Muscle layer of duodenum (tissue), 2 donors: ENCODE measurements around the gene PARVA.

Experiments
- H3K27ac ChIP-seq: one replicate; pipeline ENCODE4 v1.7.0; 2013; ENCODE audit warnings: mild to moderate bottlenecking, low read length
- H3K27me3 ChIP-seq: one replicate; pipeline ENCODE4 v1.7.0; 2013; ENCODE audit warnings: low read depth, mild to moderate bottlenecking, control low read depth, low read length
- H3K36me3 ChIP-seq, 2 donors: one replicate each; pipeline ENCODE4 v1.7.0; 2013; ENCODE audit warnings: low read length in 2 of 2, control low read depth in 1 of 2, mild to moderate bottlenecking in 1 of 2; ENCODE audit not compliant: insufficient read depth in 2 of 2, control insufficient read depth in 1 of 2
- H3K4me1 ChIP-seq, 2 donors: one replicate each; pipeline ENCODE4 v1.7.0; 2013; ENCODE audit warnings: low read length in 2 of 2, mild to moderate bottlenecking in 2 of 2, control low read depth in 1 of 2, moderate library complexity in 1 of 2; ENCODE audit not compliant: insufficient read depth in 2 of 2, control insufficient read depth in 1 of 2
- H3K4me3 ChIP-seq, 2 donors: one replicate each; pipeline ENCODE4 v1.7.0; 2013; ENCODE audit warnings: low read length in 2 of 2, low read depth in 1 of 2, mild to moderate bottlenecking in 1 of 2
- H3K9me3 ChIP-seq, 2 donors: one replicate each; pipeline ENCODE4 v1.7.0; 2013; ENCODE audit warnings: low read length in 2 of 2, control low read depth in 1 of 2, mild to moderate bottlenecking in 1 of 2; ENCODE audit not compliant: control insufficient read depth in 1 of 2
- donor health status: healthy.

Gene PARVA

DNA sequence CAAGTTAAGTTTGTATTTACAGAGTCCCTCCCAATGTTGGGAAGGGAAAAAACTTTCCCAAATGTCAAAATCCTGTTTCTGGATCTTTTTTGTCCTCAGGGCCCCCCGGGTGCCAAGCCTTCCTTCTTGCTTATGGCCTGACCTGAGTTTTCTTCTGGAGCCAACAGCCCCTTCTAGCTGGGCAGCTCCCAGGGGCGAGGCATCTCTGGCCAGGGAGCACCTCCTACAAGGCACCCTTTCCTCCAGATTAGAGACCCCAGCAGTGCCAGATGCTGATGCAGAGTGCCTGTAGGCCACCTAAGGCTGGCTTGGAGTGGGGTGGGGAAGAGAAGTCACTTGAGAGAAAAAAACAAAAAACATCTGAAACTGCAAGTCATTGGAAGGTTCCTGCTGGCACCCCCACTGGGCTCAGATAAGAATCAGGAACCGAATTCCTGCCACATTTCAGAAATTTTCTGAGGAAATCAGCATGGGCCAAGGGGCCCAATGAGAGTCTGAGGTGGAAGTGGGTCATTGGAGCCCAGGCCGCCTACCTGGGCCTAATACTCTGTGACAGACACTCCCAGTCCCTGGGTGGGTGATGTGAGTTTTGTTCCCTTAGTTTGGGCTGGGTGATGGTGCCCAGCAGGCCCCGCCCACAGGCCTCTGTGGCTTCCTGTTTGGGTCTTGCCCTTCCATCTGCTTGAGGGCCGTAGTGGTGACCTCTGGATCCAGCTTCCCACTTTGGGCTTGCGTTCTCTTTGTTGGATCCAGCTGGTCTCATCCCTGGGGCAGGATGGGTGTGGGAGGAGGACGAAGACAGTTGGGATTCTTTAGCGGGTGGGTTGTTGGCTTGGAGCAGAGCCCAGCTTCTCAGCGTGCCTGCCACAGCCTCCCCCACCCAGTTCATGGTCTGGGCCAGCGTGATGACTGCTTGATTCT lies 40.6 kb downstream of the PARVA start:
- peaks cover 3 to 26% of the 10 kb centered on the region in 2 donors for H3K4me1 ChIP-seq

DNA sequence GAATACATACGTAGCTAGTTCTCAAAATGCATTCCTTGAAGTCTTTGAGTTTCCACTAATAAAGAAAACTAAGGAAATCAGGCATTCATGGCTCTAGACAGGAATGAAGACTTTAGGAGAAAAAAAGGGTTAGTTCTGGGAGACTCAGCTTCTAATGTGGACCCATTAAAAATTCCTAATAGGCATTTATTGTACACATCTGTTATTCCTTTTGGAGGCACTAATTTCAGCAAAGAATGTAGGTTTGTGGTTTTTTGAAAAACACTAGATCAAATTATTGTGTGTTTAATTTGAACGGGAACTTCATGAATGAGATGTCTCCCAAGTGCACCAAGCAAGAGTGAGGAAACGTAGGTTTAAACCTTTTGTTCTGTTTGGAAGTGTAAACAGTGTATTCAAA lies 42.7 kb downstream of the PARVA start:
- H3K36me3 ChIP-seq: no peaks in the 10 kb centered on the region
- no peaks in the 10 kb centered on the region for H3K9me3 ChIP-seq
- H3K4me3 ChIP-seq: no peak overlapping the region
- H3K27me3 ChIP-seq: no peaks in the 10 kb centered on the region
- H3K27ac ChIP-seq: no peak overlapping the region
- peaks cover 0 to 14% of the 10 kb centered on the region in 2 donors for H3K4me1 ChIP-seq

More for the DNA sequence above, 40.6 kb downstream of the PARVA start:
- Histone ChIP-seq H3K4me3 (no peak overlapping the region), H3K9me3 (no peaks in the 10 kb centered on the region), H3K36me3 (no peaks in the 10 kb centered on the region), H3K27ac (peak overlapping the region; percentile 7), H3K27me3 (no peaks in the 10 kb centered on the region)

DNA sequence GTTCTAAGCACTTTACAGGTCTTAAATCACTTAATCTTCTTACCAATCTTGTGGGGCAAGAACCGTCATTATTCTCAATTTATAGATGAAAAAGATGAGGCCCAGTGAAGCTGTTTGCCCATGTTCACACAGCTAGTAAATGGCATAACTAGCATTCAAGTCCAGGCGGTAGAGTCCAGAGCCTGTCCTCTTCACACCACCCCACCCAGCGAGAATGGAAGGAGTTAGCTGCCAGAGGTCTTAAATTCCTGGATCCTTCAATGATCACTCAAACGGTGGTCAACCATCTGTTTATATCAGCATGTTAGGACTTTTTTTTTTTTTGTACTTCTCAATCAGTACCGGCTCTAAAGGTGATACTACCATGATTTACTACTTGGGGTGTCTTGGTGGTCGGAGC lies 43.3 kb downstream of the PARVA start:
- Histone ChIP-seq H3K4me3 (no peak overlapping the region), H3K27ac (no peak overlapping the region), H3K36me3 (no peaks in the 10 kb centered on the region)

DNA sequence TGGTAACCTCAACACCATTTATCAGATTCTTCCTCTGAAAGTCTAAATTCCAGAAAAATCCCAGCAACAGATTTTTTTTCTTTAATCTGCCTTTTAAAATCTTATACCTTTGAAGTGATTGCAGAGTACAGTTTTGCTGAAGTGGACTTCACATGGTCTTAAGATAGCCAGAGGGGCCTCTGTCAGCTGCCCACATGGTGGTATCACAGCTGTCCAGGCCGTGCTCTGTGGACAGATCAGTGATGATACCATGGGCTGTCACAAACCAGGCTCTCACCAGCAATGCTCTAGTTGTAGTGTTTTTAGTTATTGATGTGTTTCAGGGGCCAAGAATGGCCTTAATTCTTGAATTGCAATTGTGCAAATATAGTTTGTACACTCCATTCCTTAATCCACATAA lies 44.0 kb downstream of the PARVA start:
- H3K27me3 ChIP-seq: no peaks in the 10 kb centered on the region
- H3K36me3 ChIP-seq: no peaks in the 10 kb centered on the region
- H3K4me3 ChIP-seq: no peak overlapping the region
- no peak overlapping the region for H3K27ac ChIP-seq
- H3K4me1 ChIP-seq: peaks cover 0 to 21% of the 10 kb centered on the region in 2 donors
- H3K9me3 ChIP-seq: no peaks in the 10 kb centered on the region

More for the DNA sequence above, 43.3 kb downstream of the PARVA start:
- Histone ChIP-seq H3K4me1 (peaks cover 0 to 16% of the 10 kb centered on the region in 2 donors), H3K27me3 (no peaks in the 10 kb centered on the region), H3K9me3 (no peaks in the 10 kb centered on the region)

DNA sequence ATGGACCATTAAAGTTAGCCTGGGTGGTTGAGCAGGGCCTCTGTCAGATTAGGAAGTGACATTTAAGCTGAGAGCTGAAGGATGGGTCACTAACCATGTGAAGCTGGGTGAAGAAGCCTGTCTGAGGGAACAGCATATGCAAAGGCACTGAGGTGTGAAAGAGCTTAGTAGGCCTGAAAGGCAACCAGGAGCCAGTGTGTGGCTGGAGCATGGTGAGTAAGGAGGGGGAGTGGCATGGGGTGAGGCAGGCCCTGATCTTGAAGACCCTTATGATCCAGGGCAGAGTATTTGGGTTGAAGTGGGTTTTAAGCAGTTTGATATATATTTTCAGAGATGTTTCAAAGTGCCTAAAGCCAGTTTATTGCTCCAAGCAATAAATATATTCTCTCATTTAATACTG lies 48.8 kb downstream of the PARVA start:
- H3K27ac ChIP-seq: no peak overlapping the region
- peaks cover 12 to 25% of the 10 kb centered on the region in 2 donors for H3K4me1 ChIP-seq
- no peaks in the 10 kb centered on the region for H3K27me3 ChIP-seq

DNA sequence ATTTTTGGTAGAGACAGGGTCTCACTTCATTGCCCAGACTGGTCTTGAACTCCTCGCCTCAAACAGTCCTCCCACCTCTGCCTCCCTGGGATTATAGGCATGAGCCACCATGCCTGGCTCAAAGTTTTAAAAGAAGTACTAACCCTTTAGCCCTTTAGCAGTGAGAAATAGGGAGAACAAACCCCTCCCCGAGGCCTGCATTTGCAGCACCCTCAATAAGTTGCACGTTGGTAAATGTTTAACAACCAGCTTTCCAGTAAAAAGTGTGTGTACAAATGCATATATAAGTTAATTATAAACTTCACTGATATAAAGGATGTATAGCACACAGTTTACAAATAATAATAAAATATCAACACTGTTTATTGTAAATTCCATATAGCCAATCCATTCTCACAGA lies 51.8 kb downstream of the PARVA start:
- Histone ChIP-seq H3K4me3 (no peak overlapping the region), H3K27ac (no peak overlapping the region), H3K27me3 (no peaks in the 10 kb centered on the region), H3K4me1 (peaks cover 23 to 39% of the 10 kb centered on the region in 2 donors), H3K9me3 (no peaks in the 10 kb centered on the region), H3K36me3 (peaks cover 0 to 4% of the 10 kb centered on the region in 2 donors)

More for the DNA sequence above, 48.8 kb downstream of the PARVA start:
- Histone ChIP-seq H3K36me3 (peaks cover 0 to 4% of the 10 kb centered on the region in 2 donors), H3K4me3 (no peak overlapping the region), H3K9me3 (no peaks in the 10 kb centered on the region)

DNA sequence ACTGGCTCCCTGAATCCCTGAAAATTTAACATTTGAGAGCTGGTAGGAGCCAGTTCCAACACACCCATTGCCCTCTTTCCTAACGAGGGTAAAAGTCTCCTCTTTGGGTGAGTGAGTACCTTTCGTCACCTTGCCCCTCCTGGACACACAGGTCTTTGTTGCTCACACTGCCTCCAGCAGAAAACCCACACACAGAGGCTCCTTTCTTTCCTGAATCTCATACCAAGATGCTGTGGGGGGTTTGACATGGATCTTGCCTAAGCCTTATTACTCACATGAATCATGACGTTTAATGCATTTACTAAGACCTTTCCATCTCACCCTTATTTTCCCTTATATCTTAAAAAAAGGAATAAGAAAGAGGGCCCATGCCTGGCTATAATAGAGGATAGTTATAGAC lies 53.0 kb downstream of the PARVA start:
- H3K4me1 ChIP-seq: peaks cover 23 to 45% of the 10 kb centered on the region in 2 donors
- no peaks in the 10 kb centered on the region for H3K9me3 ChIP-seq
- peak overlapping the region; percentile 88 for H3K27ac ChIP-seq
- no peak overlapping the region for H3K4me3 ChIP-seq
- no peaks in the 10 kb centered on the region for H3K27me3 ChIP-seq
- peaks cover 0 to 4% of the 10 kb centered on the region in 2 donors for H3K36me3 ChIP-seq

DNA sequence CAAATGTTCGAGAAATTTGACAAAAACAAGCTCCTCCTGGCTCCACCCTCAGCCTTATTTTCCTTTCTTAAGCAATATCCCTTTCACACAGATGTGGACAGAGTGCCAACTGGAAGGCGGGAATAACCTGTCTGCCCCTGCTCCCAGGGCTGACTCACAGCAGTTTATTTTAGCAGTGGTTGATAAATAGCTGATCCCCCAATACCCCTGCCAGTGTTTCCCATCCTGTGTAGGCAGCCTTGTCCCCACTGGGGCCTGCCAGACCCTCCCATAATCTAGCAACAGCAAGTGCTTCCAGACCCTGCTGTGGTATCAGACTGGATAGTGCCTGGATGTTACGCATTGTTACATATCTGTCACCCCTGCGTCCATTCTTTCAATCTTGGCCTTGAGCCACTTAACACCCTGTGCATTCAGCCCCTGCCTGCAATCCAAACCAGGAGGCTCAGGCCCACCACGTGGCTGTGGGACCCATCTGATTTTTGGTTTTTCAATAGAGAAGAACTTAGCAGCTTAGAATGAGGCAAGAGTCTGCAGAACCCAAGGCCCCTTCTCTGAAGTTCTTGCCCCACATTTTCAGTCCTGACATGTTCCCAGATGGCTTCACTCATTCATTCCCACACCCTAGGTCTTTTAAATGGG lies 53.7 kb downstream of the PARVA start:
- peaks cover 23 to 39% of the 10 kb centered on the region in 2 donors for H3K4me1 ChIP-seq
- H3K27me3 ChIP-seq: no peaks in the 10 kb centered on the region
- H3K27ac ChIP-seq: peak overlapping the region; percentile 88
- peak overlapping the region in 1 of 2 donors; percentile 11 for H3K4me3 ChIP-seq
- H3K9me3 ChIP-seq: no peaks in the 10 kb centered on the region
- H3K36me3 ChIP-seq: peaks cover 0 to 4% of the 10 kb centered on the region in 2 donors

DNA sequence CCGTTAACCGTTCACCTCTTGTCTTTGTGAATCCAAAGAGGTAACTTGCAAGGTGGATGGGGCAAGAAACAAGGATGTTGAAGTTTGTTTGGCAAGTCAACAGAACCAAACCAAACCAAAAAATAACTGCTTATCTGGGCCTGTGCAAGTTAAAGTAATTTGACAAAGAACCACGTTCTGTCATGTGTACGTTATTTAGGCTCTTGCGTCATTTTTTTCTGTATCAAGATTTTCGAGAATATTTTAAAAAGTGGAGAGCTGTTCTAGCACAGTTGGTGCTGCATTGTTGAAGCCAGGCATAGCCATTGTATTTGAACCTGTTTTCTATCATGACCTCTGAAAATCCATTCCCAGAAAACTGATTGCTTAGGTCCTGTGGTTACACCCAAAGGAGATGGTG lies 55.1 kb downstream of the PARVA start:
- Histone ChIP-seq H3K27ac (peak overlapping the region; percentile 88), H3K9me3 (no peaks in the 10 kb centered on the region), H3K27me3 (no peaks in the 10 kb centered on the region), H3K4me1 (peaks cover 23 to 38% of the 10 kb centered on the region in 2 donors), H3K36me3 (peaks cover 0 to 4% of the 10 kb centered on the region in 2 donors), H3K4me3 (peak overlapping the region in 1 of 2 donors; percentile 21)

DNA sequence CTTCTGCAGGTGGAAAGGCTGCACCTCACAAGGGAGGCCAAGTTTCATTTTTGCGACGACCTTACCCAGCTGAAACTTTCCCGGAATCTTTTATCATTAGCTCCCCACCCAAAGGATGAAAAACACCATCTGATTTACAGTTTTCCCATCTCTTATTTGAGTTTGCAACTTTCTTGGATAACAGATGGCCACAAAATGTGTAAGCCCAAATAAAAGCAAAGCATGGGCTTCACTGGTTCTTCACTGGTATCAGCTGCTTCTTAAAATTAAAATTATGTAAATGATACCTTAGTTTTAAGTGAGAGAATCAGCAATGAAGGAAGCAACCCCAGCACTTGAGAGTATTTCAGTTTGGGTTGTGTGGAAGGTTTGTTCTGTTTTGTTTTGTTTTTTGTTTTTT lies 55.8 kb downstream of the PARVA start:
- no peaks in the 10 kb centered on the region for H3K27me3 ChIP-seq
- no peaks in the 10 kb centered on the region for H3K9me3 ChIP-seq
- peak overlapping the region in 1 of 2 donors; percentile 21 for H3K4me3 ChIP-seq
- peaks cover 23 to 38% of the 10 kb centered on the region in 2 donors for H3K4me1 ChIP-seq
- H3K36me3 ChIP-seq: peaks cover 0 to 4% of the 10 kb centered on the region in 2 donors
- H3K27ac ChIP-seq: peak overlapping the region; percentile 88

DNA sequence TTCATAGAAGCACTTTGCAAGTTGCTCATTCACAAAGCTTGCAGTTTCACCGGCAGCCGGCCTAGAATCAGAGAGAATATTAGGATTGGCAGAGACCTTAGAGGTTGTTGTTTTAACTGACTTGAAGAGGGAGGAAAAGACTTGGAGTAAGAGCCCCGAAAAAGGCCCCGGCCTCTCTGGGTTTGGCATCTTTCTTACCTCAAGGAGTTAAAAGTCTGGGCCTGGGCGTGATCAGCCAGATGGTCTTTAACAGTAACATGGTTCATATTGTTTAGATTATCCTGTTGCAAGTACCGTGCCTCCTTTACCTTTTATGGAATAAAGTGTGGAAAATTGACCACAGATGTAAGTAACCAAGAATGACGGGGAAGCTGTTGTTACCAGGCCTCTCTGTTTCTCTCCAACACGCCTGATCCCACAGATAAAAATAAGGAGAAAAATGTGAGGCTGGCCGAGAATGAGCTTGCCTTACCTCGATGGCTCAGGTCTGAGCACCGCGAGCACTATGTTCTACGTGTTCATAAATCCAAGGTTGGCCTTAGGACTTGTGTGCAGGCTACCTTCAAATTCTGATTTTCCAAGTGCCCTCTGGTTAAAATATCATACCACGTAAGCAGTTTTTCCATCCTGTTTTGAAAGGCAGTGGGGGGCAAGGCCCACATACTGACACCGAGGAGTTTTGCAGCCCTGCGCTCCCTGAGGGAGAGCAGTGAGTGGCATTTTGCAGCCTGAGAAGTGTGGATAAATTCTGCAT lies 56.4 kb downstream of the PARVA start:
- Histone ChIP-seq H3K27me3 (no peaks in the 10 kb centered on the region), H3K27ac (peak overlapping the region; percentile 88), H3K4me3 (peak overlapping the region in 1 of 2 donors; percentile 24), H3K36me3 (peaks cover 0 to 4% of the 10 kb centered on the region in 2 donors), H3K4me1 (peaks cover 23 to 35% of the 10 kb centered on the region in 2 donors), H3K9me3 (no peaks in the 10 kb centered on the region)
